ENCODE measurements around the gene IGF1R.

Gene IGF1R

GRCh38 chr15:99009741-99010330 is 361.5 kb downstream of the IGF1R start:
- DNase-seq, result no peak

GRCh38 chr15:99010768-99011167 is 362.4 kb downstream of the IGF1R start:
- DNase-seq, result no peak
